Trophoblast cell (in vitro differentiated cells and primary cell): ENCODE measurements around the gene PPP1R36.
A peak's percentile ranks its signal among the peaks of the same experiment; 100 is the strongest.

ENCODE experiments used
- DNase-seq, 2 donors: peaks; one replicate each; pipeline ENCODE4 v3.0.0-alpha.2; 2016
- H2AFZ ChIP-seq: 2 replicates; pipeline ENCODE4 v1.6.1; 2013; ENCODE audit warnings: low read length, moderate library complexity, mild to moderate bottlenecking; ENCODE audit not compliant: insufficient read depth, poor library complexity
- H2AK5ac ChIP-seq: 2 replicates; pipeline ENCODE4 v1.6.1; 2013; ENCODE audit warnings: mild to moderate bottlenecking, low read length
- H2BK120ac ChIP-seq: 2 replicates; pipeline ENCODE4 v1.6.1; 2013; ENCODE audit warnings: low read length, mild to moderate bottlenecking, moderate library complexity; ENCODE audit not compliant: insufficient read depth, poor library complexity
- H2BK12ac ChIP-seq: 2 replicates; pipeline ENCODE4 v1.6.1; 2013; ENCODE audit warnings: mild to moderate bottlenecking, low read length, moderate library complexity
- H2BK5ac ChIP-seq: 2 replicates; pipeline ENCODE4 v1.6.1; 2013; ENCODE audit warnings: low read length, low read depth, moderate library complexity, mild to moderate bottlenecking; ENCODE audit not compliant: poor library complexity
- H3K14ac ChIP-seq: 2 replicates; pipeline ENCODE4 v1.6.1; 2013; ENCODE audit warnings: mild to moderate bottlenecking, low read length
- H3K18ac ChIP-seq: 2 replicates; pipeline ENCODE4 v1.6.1; 2013; ENCODE audit warnings: mild to moderate bottlenecking, low read length
- H3K23ac ChIP-seq: 2 replicates; pipeline ENCODE4 v1.6.1; 2013; ENCODE audit warnings: low read length
- H3K27ac ChIP-seq: 2 replicates; pipeline ENCODE4 v1.5.1; 2013; ENCODE audit warnings: low read depth, mild to moderate bottlenecking, inconsistent platforms, low read length, moderate library complexity
- H3K27me3 ChIP-seq: 2 replicates; pipeline ENCODE4 v1.6.1; 2013; ENCODE audit warnings: inconsistent platforms, mild to moderate bottlenecking, low read length, moderate library complexity; ENCODE audit not compliant: insufficient read depth
- H3K36me3 ChIP-seq, 2 experiments: 1 replicate in 1 of 2; 2 replicates in 1 of 2; pipeline ENCODE4 v1.6.1; 2013; ENCODE audit warnings: low read length in 2 of 2, mild to moderate bottlenecking in 2 of 2, moderate library complexity in 1 of 2; ENCODE audit not compliant: insufficient read depth in 2 of 2, control insufficient read depth in 1 of 2
- H3K4ac ChIP-seq: 2 replicates; pipeline ENCODE4 v1.6.1; 2013; ENCODE audit warnings: low read depth, mild to moderate bottlenecking, low read length, moderate library complexity
- H3K4me1 ChIP-seq, 2 experiments: 1 replicate in 1 of 2; 2 replicates in 1 of 2; pipeline ENCODE4 v1.6.1; 2013; ENCODE audit warnings: low read length in 2 of 2, mild to moderate bottlenecking in 2 of 2, moderate library complexity in 1 of 2; ENCODE audit not compliant: insufficient read depth in 2 of 2, control insufficient read depth in 1 of 2
- H3K4me2 ChIP-seq: 2 replicates; pipeline ENCODE4 v1.6.1; 2013; ENCODE audit warnings: inconsistent platforms, mild to moderate bottlenecking, low read length, moderate library complexity
- H3K4me3 ChIP-seq: 2 replicates; pipeline ENCODE4 v1.5.1; 2013; ENCODE audit warnings: mild to moderate bottlenecking, low read depth, low read length, inconsistent platforms
- H3K79me1 ChIP-seq: one replicate; pipeline ENCODE4 v1.6.1; 2013; ENCODE audit warnings: low read length
- H3K79me2 ChIP-seq: 2 replicates; pipeline ENCODE4 v1.6.1; 2013; ENCODE audit warnings: low read length, mild to moderate bottlenecking; ENCODE audit not compliant: control insufficient read depth, insufficient read depth, poor library complexity
- H3K9ac ChIP-seq: 2 replicates; pipeline ENCODE4 v1.6.1; 2013; ENCODE audit warnings: mild to moderate bottlenecking, low read length
- H3K9me3 ChIP-seq: 2 replicates; pipeline ENCODE4 v1.6.1; 2013; ENCODE audit warnings: low read depth, mild to moderate bottlenecking, control low read depth, inconsistent platforms, low read length; ENCODE audit not compliant: insufficient read depth
- H4K12ac ChIP-seq: 2 replicates; pipeline ENCODE4 v1.6.1; 2013; ENCODE audit warnings: low read depth, mild to moderate bottlenecking, low read length, moderate library complexity
- H4K8ac ChIP-seq: 2 replicates; pipeline ENCODE4 v1.6.1; 2013; ENCODE audit warnings: low read depth, mild to moderate bottlenecking, low read length, moderate library complexity
- H4K91ac ChIP-seq: one replicate; pipeline ENCODE4 v1.6.1; 2013; ENCODE audit warnings: low read depth, mild to moderate bottlenecking, low read length, moderate library complexity
- WGBS: extraction: QIAGEN DNeasy Blood & Tissue Kit; methylation state at CpG from one replicate; pipeline ENCODE4 v1.1.7; 2013; ENCODE audit warnings: missing lambda C conversion rate; ENCODE audit not compliant: insufficient read length, insufficient coverage; ENCODE audit errors: extremely low coverage; 5-methylcytosine and 5-hydroxymethylcytosine counted together

Gene PPP1R36

DNA sequence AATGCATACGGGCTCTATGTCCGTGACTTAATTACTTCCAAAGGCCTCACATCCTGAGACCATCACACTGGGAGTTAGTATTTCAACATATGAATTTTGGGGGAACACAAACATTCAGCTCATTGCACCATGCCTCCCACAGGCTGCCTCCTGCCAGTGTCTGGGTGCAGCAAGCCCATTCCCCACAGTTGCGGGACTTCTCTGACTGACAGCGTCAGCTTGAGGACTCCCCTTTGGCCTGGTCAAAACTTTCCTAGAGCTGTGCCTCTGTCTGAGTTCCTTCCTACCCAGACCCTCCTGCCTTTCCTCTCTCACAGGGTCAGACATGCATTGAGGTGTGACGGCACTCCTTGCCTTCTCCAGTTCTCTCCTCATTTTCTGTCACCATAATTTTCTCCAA is 27.4 kb downstream of the PPP1R36 start:
- H3K4me2 ChIP-seq: no peak overlapping the region
- H3K27ac ChIP-seq: no peak overlapping the region
- H3K36me3 ChIP-seq: no peaks in the 10 kb centered on the region
- no peak overlapping the region for H2BK120ac ChIP-seq
- no peak overlapping the region for H4K8ac ChIP-seq
- peak overlapping the region; percentile 48 for H3K23ac ChIP-seq
- H3K4ac ChIP-seq: no peak overlapping the region
- H2BK12ac ChIP-seq: peak overlapping the region; percentile 3
- H3K9ac ChIP-seq: peak overlapping the region; percentile 50
- DNase-seq: no peak
- H2AFZ ChIP-seq: no peak overlapping the region
- H2BK5ac ChIP-seq: no peak overlapping the region
- H3K4me3 ChIP-seq: no peak overlapping the region
- no peaks in the 10 kb centered on the region for H3K79me2 ChIP-seq
- H3K9me3 ChIP-seq: no peaks in the 10 kb centered on the region
- peak overlapping the region; percentile 5 for H4K91ac ChIP-seq
- no CpG with 5 or more reads among the region's 5 CpGs for WGBS
- no peak overlapping the region for H2AK5ac ChIP-seq
- peaks cover 3% of the 10 kb centered on the region for H3K79me1 ChIP-seq
- peaks cover 2 to 13% of the 10 kb centered on the region in 2 experiments for H3K4me1 ChIP-seq
- no peak overlapping the region for H3K14ac ChIP-seq
- no peaks in the 10 kb centered on the region for H3K27me3 ChIP-seq
- no peak overlapping the region for H3K18ac ChIP-seq
- no peak overlapping the region for H4K12ac ChIP-seq

DNA sequence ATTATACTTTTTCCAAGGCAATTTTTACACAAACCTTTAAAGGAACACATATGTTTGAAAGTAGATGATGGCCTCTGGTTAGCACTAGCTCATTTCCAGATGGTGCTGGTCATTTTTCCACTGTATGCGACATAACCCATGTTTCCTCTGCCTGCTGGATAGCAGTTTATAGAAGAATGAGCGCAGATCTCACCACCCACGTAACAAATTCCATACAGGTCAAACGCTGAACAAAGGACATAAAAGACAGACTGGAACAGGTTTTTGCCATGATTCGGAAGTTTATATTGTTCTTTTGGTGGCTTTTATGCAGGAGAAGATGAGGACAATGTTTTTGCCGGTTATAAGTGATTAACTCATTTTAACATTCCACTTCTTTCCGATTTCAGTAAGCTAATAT is 30.7 kb downstream of the PPP1R36 start:
- DNase-seq: no peak
- no peak overlapping the region for H2BK5ac ChIP-seq
- no peak overlapping the region for H3K14ac ChIP-seq
- H4K91ac ChIP-seq: no peak overlapping the region
- no peak overlapping the region for H3K4ac ChIP-seq
- H2AK5ac ChIP-seq: no peak overlapping the region
- no peaks in the 10 kb centered on the region for H3K79me2 ChIP-seq
- no peak overlapping the region for H2BK120ac ChIP-seq
- H4K12ac ChIP-seq: no peak overlapping the region
- no peaks in the 10 kb centered on the region for H3K9me3 ChIP-seq
- no peak overlapping the region for H3K23ac ChIP-seq
- no CpG with 5 or more reads among the region's 7 CpGs for WGBS
- no peaks in the 10 kb centered on the region for H3K27me3 ChIP-seq
- H3K4me2 ChIP-seq: no peak overlapping the region
- no peak overlapping the region for H3K18ac ChIP-seq
- no peak overlapping the region for H3K9ac ChIP-seq
- peaks cover 2 to 13% of the 10 kb centered on the region in 2 experiments for H3K4me1 ChIP-seq
- peaks cover 1% of the 10 kb centered on the region for H3K79me1 ChIP-seq
- no peaks in the 10 kb centered on the region for H3K36me3 ChIP-seq
- H3K4me3 ChIP-seq: no peak overlapping the region
- no peak overlapping the region for H3K27ac ChIP-seq
- H4K8ac ChIP-seq: no peak overlapping the region
- no peak overlapping the region for H2AFZ ChIP-seq
- peak overlapping the region; percentile 11 for H2BK12ac ChIP-seq

DNA sequence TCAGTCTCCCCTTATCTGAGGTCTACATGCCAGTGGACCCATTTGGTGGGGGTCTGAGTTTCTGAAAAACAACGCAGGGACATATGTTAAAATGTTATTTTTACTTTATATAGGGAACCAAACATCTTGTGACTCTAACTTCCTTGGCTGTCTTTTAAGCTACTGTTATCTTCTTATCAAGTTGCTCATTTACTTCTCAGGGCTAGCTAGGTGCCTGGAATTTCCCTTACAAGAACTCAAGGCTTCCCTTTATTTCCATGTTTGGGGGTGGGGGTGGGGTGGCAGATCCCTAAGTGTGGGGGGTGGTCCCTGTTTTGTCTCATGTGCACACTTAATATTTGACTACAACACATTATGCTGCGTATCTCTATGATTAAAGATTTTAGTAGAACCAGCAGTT is 31.6 kb downstream of the PPP1R36 start:
- no peak overlapping the region for H4K8ac ChIP-seq
- DNase-seq: no peak
- H3K4me2 ChIP-seq: no peak overlapping the region
- H3K9ac ChIP-seq: no peak overlapping the region
- no peak overlapping the region for H4K91ac ChIP-seq
- H3K4ac ChIP-seq: no peak overlapping the region
- H2BK120ac ChIP-seq: no peak overlapping the region
- H3K79me1 ChIP-seq: peaks cover 1% of the 10 kb centered on the region
- no CpG with 5 or more reads among the region's 2 CpGs for WGBS
- no peaks in the 10 kb centered on the region for H3K9me3 ChIP-seq
- H3K4me1 ChIP-seq: peaks cover 2 to 13% of the 10 kb centered on the region in 2 experiments
- H3K4me3 ChIP-seq: no peak overlapping the region
- peak overlapping the region; percentile 81 for H2BK12ac ChIP-seq
- H3K36me3 ChIP-seq: no peaks in the 10 kb centered on the region
- no peaks in the 10 kb centered on the region for H3K79me2 ChIP-seq
- H3K18ac ChIP-seq: no peak overlapping the region
- H2AFZ ChIP-seq: no peak overlapping the region
- H3K14ac ChIP-seq: no peak overlapping the region
- no peak overlapping the region for H4K12ac ChIP-seq
- H3K27me3 ChIP-seq: no peaks in the 10 kb centered on the region
- H3K23ac ChIP-seq: no peak overlapping the region
- H3K27ac ChIP-seq: peak overlapping the region; percentile 27
- peak overlapping the region; percentile 59 for H2BK5ac ChIP-seq
- no peak overlapping the region for H2AK5ac ChIP-seq

DNA sequence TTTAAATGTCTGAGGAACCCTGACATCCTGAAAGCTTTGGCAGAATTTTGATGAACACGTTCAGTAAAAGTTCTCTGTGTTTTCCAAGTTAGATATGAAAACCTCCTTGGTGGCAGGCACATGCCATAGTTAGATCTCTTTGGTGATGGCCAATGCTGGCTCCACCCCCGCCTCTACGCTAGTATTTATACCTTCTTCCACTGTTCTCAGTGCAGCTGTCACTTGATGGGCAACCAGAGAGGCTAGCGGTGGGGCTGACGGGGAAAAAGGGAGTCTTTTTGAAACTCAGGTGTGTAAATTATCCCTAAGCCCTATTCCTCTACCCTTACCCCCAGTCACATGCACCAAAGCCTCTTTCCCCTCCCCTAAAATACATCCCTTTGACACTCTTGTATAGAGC is 32.1 kb downstream of the PPP1R36 start:
- H3K9ac ChIP-seq: no peak overlapping the region
- H3K4me1 ChIP-seq: peaks cover 2 to 13% of the 10 kb centered on the region in 2 experiments
- peaks cover 1% of the 10 kb centered on the region for H3K79me1 ChIP-seq
- no peak overlapping the region for H2BK5ac ChIP-seq
- H2BK120ac ChIP-seq: peak overlapping the region; percentile 19
- H3K4ac ChIP-seq: no peak overlapping the region
- H3K4me2 ChIP-seq: no peak overlapping the region
- H3K9me3 ChIP-seq: no peaks in the 10 kb centered on the region
- no peak overlapping the region for H4K12ac ChIP-seq
- no peaks in the 10 kb centered on the region for H3K36me3 ChIP-seq
- no peak overlapping the region for H2BK12ac ChIP-seq
- H3K79me2 ChIP-seq: no peaks in the 10 kb centered on the region
- DNase-seq: no peak
- H3K27me3 ChIP-seq: no peaks in the 10 kb centered on the region
- WGBS: no CpG with 5 or more reads among the region's 5 CpGs
- no peak overlapping the region for H2AK5ac ChIP-seq
- no peak overlapping the region for H3K14ac ChIP-seq
- H3K23ac ChIP-seq: no peak overlapping the region
- H2AFZ ChIP-seq: no peak overlapping the region
- peak overlapping the region; percentile 36 for H4K91ac ChIP-seq
- H4K8ac ChIP-seq: no peak overlapping the region
- no peak overlapping the region for H3K27ac ChIP-seq
- no peak overlapping the region for H3K18ac ChIP-seq
- H3K4me3 ChIP-seq: no peak overlapping the region
